ENCODE measurements around the gene TRMT11. TPM values are rescaled to one million over a fixed set of nuclear protein-coding genes. Genes with fewer than 3 reads are reported as not detected.
A peak's percentile ranks its signal among the peaks of the same experiment; 100 is the strongest.

TRMT11 gene
- total and polyA plus RNA-seq, 9 of the 15 experiments (the other 6 are each of a cell fraction or from before 2014, with no cell fraction given) = 38.8 to 88.0 (median 59.8) TPM

- TF ChIP-seq, protein P1, sequence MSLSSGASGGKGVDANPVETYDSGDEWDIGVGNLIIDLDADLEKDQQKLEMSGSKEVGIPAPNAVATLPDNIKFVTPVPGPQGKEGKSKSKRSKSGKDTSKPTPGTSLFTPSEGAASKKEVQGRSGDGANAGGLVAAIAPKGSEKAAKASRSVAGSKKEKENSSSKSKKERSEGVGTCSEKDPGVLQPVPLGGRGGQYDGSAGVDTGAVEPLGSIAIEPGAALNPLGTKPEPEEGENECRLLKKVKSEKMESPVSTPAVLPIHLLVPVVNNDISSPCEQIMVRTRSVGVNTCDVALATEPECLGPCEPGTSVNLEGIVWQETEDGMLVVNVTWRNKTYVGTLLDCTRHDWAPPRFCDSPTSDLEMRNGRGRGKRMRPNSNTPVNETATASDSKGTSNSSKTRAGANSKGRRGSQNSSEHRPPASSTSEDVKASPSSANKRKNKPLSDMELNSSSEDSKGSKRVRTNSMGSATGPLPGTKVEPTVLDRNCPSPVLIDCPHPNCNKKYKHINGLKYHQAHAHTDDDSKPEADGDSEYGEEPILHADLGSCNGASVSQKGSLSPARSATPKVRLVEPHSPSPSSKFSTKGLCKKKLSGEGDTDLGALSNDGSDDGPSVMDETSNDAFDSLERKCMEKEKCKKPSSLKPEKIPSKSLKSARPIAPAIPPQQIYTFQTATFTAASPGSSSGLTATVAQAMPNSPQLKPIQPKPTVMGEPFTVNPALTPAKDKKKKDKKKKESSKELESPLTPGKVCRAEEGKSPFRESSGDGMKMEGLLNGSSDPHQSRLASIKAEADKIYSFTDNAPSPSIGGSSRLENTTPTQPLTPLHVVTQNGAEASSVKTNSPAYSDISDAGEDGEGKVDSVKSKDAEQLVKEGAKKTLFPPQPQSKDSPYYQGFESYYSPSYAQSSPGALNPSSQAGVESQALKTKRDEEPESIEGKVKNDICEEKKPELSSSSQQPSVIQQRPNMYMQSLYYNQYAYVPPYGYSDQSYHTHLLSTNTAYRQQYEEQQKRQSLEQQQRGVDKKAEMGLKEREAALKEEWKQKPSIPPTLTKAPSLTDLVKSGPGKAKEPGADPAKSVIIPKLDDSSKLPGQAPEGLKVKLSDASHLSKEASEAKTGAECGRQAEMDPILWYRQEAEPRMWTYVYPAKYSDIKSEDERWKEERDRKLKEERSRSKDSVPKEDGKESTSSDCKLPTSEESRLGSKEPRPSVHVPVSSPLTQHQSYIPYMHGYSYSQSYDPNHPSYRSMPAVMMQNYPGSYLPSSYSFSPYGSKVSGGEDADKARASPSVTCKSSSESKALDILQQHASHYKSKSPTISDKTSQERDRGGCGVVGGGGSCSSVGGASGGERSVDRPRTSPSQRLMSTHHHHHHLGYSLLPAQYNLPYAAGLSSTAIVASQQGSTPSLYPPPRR (CRISPR knock-in tag; IDR thresholded peaks at IDR 0.05; ENCODE audit: borderline replicate concordance) = no peak; the same call in 1 of the 2 replicates
- TF ChIP-seq DMBX1 (CRISPR knock-in tag; IDR thresholded peaks at IDR 0.05; ENCODE audit: borderline replicate concordance) (0 out of 2 replicates have a peak, but pooled peaks have one; percentile 58), GTF2B (IDR thresholded peaks at IDR 0.05; ENCODE audit: extremely low read depth, insufficient read length) (no peak), TEAD1 (CRISPR knock-in tag; IDR thresholded peaks at IDR 0.05) (peak in 1 of 2 experiments; percentile 96; a peak in 3 of 4 replicates), IRF9 (tag; IDR thresholded peaks at IDR 0.05) (no peak), ZNF644 (tag; IDR thresholded peaks at IDR 0.05; ENCODE audit: low read depth) (peak; percentile 85), HDAC1 (IDR thresholded peaks at IDR 0.05) (peak in 1 of 2 experiments; percentile 43; a peak in 1 of 4 replicates), ZNF184 (CRISPR knock-in tag; IDR thresholded peaks at IDR 0.05) (no peak), SMAD3 (CRISPR knock-in tag; conservative IDR thresholded peaks at IDR 0.05) (no peak), MBD2 (IDR thresholded peaks at IDR 0.05; ENCODE audit: borderline replicate concordance, low read depth) (peak; percentile 82), NR2C2 (CRISPR knock-in tag; IDR thresholded peaks at IDR 0.05) (peak; percentile 90), NR2C2 (tag; IDR thresholded peaks at IDR 0.05) (peak; percentile 91), KLF13 (tag; IDR thresholded peaks at IDR 0.05; ENCODE audit: borderline replicate concordance, low read depth) (peak; percentile 72), DPF2 (IDR thresholded peaks at IDR 0.05) (0 out of 2 replicates have a peak, but pooled peaks have one; percentile 12), MTA1 (IDR thresholded peaks at IDR 0.05; ENCODE audit: borderline replicate concordance) (peak; percentile 97), OTX1 (CRISPR knock-in tag; IDR thresholded peaks at IDR 0.05) (no peak), HDAC2 (IDR thresholded peaks at IDR 0.05) (peak; percentile 13; the same call in 1 of the 2 replicates), SMARCB1 (IDR thresholded peaks at IDR 0.05; ENCODE audit: insufficient read length, low read depth) (no peak), SMAD4 (CRISPR knock-in tag; conservative IDR thresholded peaks at IDR 0.05) (peak; percentile 93), TCF3 (CRISPR knock-in tag; IDR thresholded peaks at IDR 0.05) (peak; percentile 69), NFATC3 (IDR thresholded peaks at IDR 0.05) (no peak)
Observed at GRCh38 chr6:125956506-125957390, 29.6 kb upstream of the TRMT11 start, which contains the start of gene HINT3 (continued).

All from K562 (cell line).